GM15510 (cell line): ENCODE measurements around the gene C11orf58.
A peak's percentile ranks its signal among the peaks of the same experiment; 100 is the strongest.

Experiments used
- POLR2A ChIP-seq: IDR thresholded peaks from 3 replicates; pipeline ENCODE4 v1.6.1; 2011; ENCODE audit warnings: borderline replicate concordance; ENCODE audit not compliant: insufficient read length; ENCODE audit errors: extremely low read depth

The C11orf58 gene

GRCh38 chr11:16738193-16738946, at the start of gene C11orf58:
Gene C11orf58, plus strand, starts transcription at chr11:16738647. Its CDS starts 132 bp downstream, at chr11:16738779.
- peak; percentile 94 for TF ChIP-seq POLR2A

- no peak for TF ChIP-seq POLR2A
Observed at GRCh38 chr11:16690086-16690485, 48.4 kb upstream of the C11orf58 start.

GRCh38 chr11:16703795-16704194, 34.7 kb upstream of the C11orf58 start:
- TF ChIP-seq POLR2A: no peak

- TF ChIP-seq POLR2A: no peak
Observed at GRCh38 chr11:16713594-16713993, 24.9 kb upstream of the C11orf58 start.

- TF ChIP-seq POLR2A: no peak
Observed at GRCh38 chr11:16722581-16723344, 15.7 kb upstream of the C11orf58 start.

GRCh38 chr11:16727806-16728205, 10.6 kb upstream of the C11orf58 start:
- no peak for TF ChIP-seq POLR2A

GRCh38 chr11:16737818-16738192, 642 bp upstream of the C11orf58 start:
- no peak for TF ChIP-seq POLR2A

- TF ChIP-seq POLR2A: no peak
Observed at GRCh38 chr11:16738947-16739815, 734 bp downstream of the C11orf58 start.

- TF ChIP-seq POLR2A: no peak
Observed at GRCh38 chr11:16741473-16741872, 3.0 kb downstream of the C11orf58 start.

GRCh38 chr11:16743478-16743877, 5.0 kb downstream of the C11orf58 start:
- no peak for TF ChIP-seq POLR2A

- no peak for TF ChIP-seq POLR2A
Observed at GRCh38 chr11:16744128-16744725, 5.8 kb downstream of the C11orf58 start.

GRCh38 chr11:16745950-16746605, 7.6 kb downstream of the C11orf58 start:
- no peak for TF ChIP-seq POLR2A

GRCh38 chr11:16749092-16749491, 10.6 kb downstream of the C11orf58 start:
- no peak for TF ChIP-seq POLR2A

GRCh38 chr11:16749666-16750065, 11.2 kb downstream of the C11orf58 start:
- no peak for TF ChIP-seq POLR2A
